LNCAP (cell line): Measurements from ENCODE around the gene TMEM156.

ENCODE experiments used
- CTCF ChIP-seq: fragments of 450-650 bp; IDR thresholded peaks from 2 replicates; pipeline ENCODE4 v1.5.1; 2017; ENCODE audit warnings: mild to moderate bottlenecking

TMEM156 gene

GRCh38 chr4:38939165-38939564, 93.0 kb downstream of the TMEM156 start:
- no peak for TF ChIP-seq CTCF

- TF ChIP-seq CTCF, result no peak
Observed at GRCh38 chr4:38935391-38936073, 96.7 kb downstream of the TMEM156 start.

- TF ChIP-seq CTCF, result no peak
Observed at GRCh38 chr4:38931125-38931524, 101.1 kb downstream of the TMEM156 start.

GRCh38 chr4:38930707-38931106, 101.5 kb downstream of the TMEM156 start:
- TF ChIP-seq CTCF, result no peak

- TF ChIP-seq CTCF, result no peak
Observed at GRCh38 chr4:38930204-38930603, 102.0 kb downstream of the TMEM156 start.

- no peak for TF ChIP-seq CTCF
Observed at GRCh38 chr4:38928974-38929373, 103.2 kb downstream of the TMEM156 start.

- TF ChIP-seq CTCF, result no peak
Observed at GRCh38 chr4:38928568-38928967, 103.6 kb downstream of the TMEM156 start.

- TF ChIP-seq CTCF, result no peak
Observed at GRCh38 chr4:38926896-38927295, 105.3 kb downstream of the TMEM156 start.
